ENCODE results near the gene PRKAG2.
"Not testable (repeated sequence)": the region's sequence is repeated elsewhere in the genome, so short reads cannot be mapped to it uniquely, and the experiment has no call there.

Gene PRKAG2

GRCh38 chr7:151590850-151591771 is 285.8 kb downstream of the PRKAG2 start:
- DNase-seq (ENCODE audit: low read depth) = no peak

- no peak for DNase-seq (ENCODE audit: low read depth)
Observed at GRCh38 chr7:151590071-151590849, 286.7 kb downstream of the PRKAG2 start.

- no peak for DNase-seq (ENCODE audit: low read depth)
Observed at GRCh38 chr7:151588982-151589381, 287.9 kb downstream of the PRKAG2 start.

GRCh38 chr7:151586531-151587260 is 290.2 kb downstream of the PRKAG2 start:
- DNase-seq (ENCODE audit: low read depth) = no peak

GRCh38 chr7:151585744-151586393 is 291.0 kb downstream of the PRKAG2 start:
- no peak for DNase-seq (ENCODE audit: low read depth)

- DNase-seq (ENCODE audit: low read depth) = no peak
Observed at GRCh38 chr7:151581741-151582140, 295.2 kb downstream of the PRKAG2 start.

GRCh38 chr7:151579644-151580043 is 297.3 kb downstream of the PRKAG2 start:
- DNase-seq (ENCODE audit: low read depth) = no peak

- no peak for DNase-seq (ENCODE audit: low read depth)
Observed at GRCh38 chr7:151575410-151575809, 301.5 kb downstream of the PRKAG2 start.

GRCh38 chr7:151573046-151573445 is 303.9 kb downstream of the PRKAG2 start:
- DNase-seq (ENCODE audit: low read depth) = not testable (repeated sequence)

- DNase-seq (ENCODE audit: low read depth) = no peak
Observed at GRCh38 chr7:151572136-151572535, 304.8 kb downstream of the PRKAG2 start.

GRCh38 chr7:151571471-151571870 is 305.4 kb downstream of the PRKAG2 start:
- DNase-seq (ENCODE audit: low read depth) = no peak

- DNase-seq (ENCODE audit: low read depth) = no peak
Observed at GRCh38 chr7:151570366-151570915, 306.5 kb downstream of the PRKAG2 start.

- DNase-seq (ENCODE audit: low read depth) = no peak
Observed at GRCh38 chr7:151568956-151569940, 307.7 kb downstream of the PRKAG2 start.

- DNase-seq (ENCODE audit: low read depth) = no peak
Observed at GRCh38 chr7:151566897-151567320, 310.0 kb downstream of the PRKAG2 start.

GRCh38 chr7:151565541-151565940 is 311.4 kb downstream of the PRKAG2 start:
- no peak for DNase-seq (ENCODE audit: low read depth)

GRCh38 chr7:151560243-151560642 is 316.7 kb downstream of the PRKAG2 start:
- no peak for DNase-seq (ENCODE audit: low read depth)

GRCh38 chr7:151559557-151560183 is 317.2 kb downstream of the PRKAG2 start:
- no peak for DNase-seq (ENCODE audit: low read depth)

GRCh38 chr7:151558575-151558974 is 318.3 kb downstream of the PRKAG2 start:
- no peak for DNase-seq (ENCODE audit: low read depth)

- no peak for DNase-seq (ENCODE audit: low read depth)
Observed at GRCh38 chr7:151556592-151556991, 320.3 kb downstream of the PRKAG2 start.

GRCh38 chr7:151553356-151553755 is 323.6 kb downstream of the PRKAG2 start:
- DNase-seq (ENCODE audit: low read depth) = no peak

All from T-helper 22 cell (primary cell).